ENCODE results near the gene CNKSR3.

The CNKSR3 gene

GRCh38 chr6:154503658-154504057, 6.8 kb downstream of the CNKSR3 start:
- in situ Hi-C loops (cut with MboI; ENCODE audit: low sequenced_read_pairs): no loop called here

GRCh38 chr6:154502553-154502952, 7.9 kb downstream of the CNKSR3 start:
- in situ Hi-C loops (cut with MboI; ENCODE audit: low sequenced_read_pairs): no loop called here

GRCh38 chr6:154501578-154501868, 9.0 kb downstream of the CNKSR3 start:
- in situ Hi-C loops (cut with MboI; ENCODE audit: low sequenced_read_pairs): no loop called here

GRCh38 chr6:154500769-154501577, 9.5 kb downstream of the CNKSR3 start:
- in situ Hi-C loops (cut with MboI; ENCODE audit: low sequenced_read_pairs): no loop called here

- in situ Hi-C loops (cut with MboI; ENCODE audit: low sequenced_read_pairs): no loop called here
Observed at GRCh38 chr6:154499855-154500589, 10.5 kb downstream of the CNKSR3 start.

GRCh38 chr6:154498340-154498934, 12.0 kb downstream of the CNKSR3 start:
- in situ Hi-C loops (cut with MboI; ENCODE audit: low sequenced_read_pairs): no loop called here

GRCh38 chr6:154496793-154497517, 13.5 kb downstream of the CNKSR3 start:
- in situ Hi-C loops (cut with MboI; ENCODE audit: low sequenced_read_pairs): no loop called here

GRCh38 chr6:154496186-154496585, 14.3 kb downstream of the CNKSR3 start:
- in situ Hi-C loops (cut with MboI; ENCODE audit: low sequenced_read_pairs): no loop called here

GRCh38 chr6:154494592-154495311, 15.7 kb downstream of the CNKSR3 start:
- in situ Hi-C loops (cut with MboI; ENCODE audit: low sequenced_read_pairs): no loop called here

- in situ Hi-C loops (cut with MboI; ENCODE audit: low sequenced_read_pairs): no loop called here
Observed at GRCh38 chr6:154491567-154492470, 18.7 kb downstream of the CNKSR3 start.

GRCh38 chr6:154489822-154490221, 20.7 kb downstream of the CNKSR3 start:
- in situ Hi-C loops (cut with MboI; ENCODE audit: low sequenced_read_pairs): no loop called here

GRCh38 chr6:154488802-154489437, 21.6 kb downstream of the CNKSR3 start:
- in situ Hi-C loops (cut with MboI; ENCODE audit: low sequenced_read_pairs): no loop called here

GRCh38 chr6:154488248-154488593, 22.3 kb downstream of the CNKSR3 start:
- in situ Hi-C loops (cut with MboI; ENCODE audit: low sequenced_read_pairs): no loop called here

GRCh38 chr6:154487367-154488247, 22.9 kb downstream of the CNKSR3 start:
- in situ Hi-C loops (cut with MboI; ENCODE audit: low sequenced_read_pairs): no loop called here

GRCh38 chr6:154485815-154486214, 24.7 kb downstream of the CNKSR3 start:
- in situ Hi-C loops (cut with MboI; ENCODE audit: low sequenced_read_pairs): no loop called here

GRCh38 chr6:154484942-154485341, 25.5 kb downstream of the CNKSR3 start:
- in situ Hi-C loops (cut with MboI; ENCODE audit: low sequenced_read_pairs): no loop called here

GRCh38 chr6:154482858-154483257, 27.6 kb downstream of the CNKSR3 start:
- in situ Hi-C loops (cut with MboI; ENCODE audit: low sequenced_read_pairs): no loop called here

GRCh38 chr6:154481521-154482013, 28.9 kb downstream of the CNKSR3 start:
- in situ Hi-C loops (cut with MboI; ENCODE audit: low sequenced_read_pairs): no loop called here
